Measurements from ENCODE around the gene CARS1.

Gene CARS1

GRCh38 chr11:3093281-3094191 lies 36.3 kb upstream of the CARS1 start:
- Histone ChIP-seq H3K36me3 (ENCODE audit: insufficient read depth, low read length) (no peaks in the 10 kb centered on the region), H3K9me3 (ENCODE audit: control insufficient read depth, insufficient read depth, low read length) (no peaks in the 10 kb centered on the region), H3K4me1 (ENCODE audit: insufficient read depth, low read length) (peaks cover 9% of the 10 kb centered on the region; the same call in 1 of the 2 replicates), H3K9ac (ENCODE audit: low read depth, low read length) (no peak overlapping the region)

GRCh38 chr11:3092603-3093141 lies 35.4 kb upstream of the CARS1 start:
- Histone ChIP-seq H3K36me3 (ENCODE audit: insufficient read depth, low read length) (no peaks in the 10 kb centered on the region), H3K9me3 (ENCODE audit: control insufficient read depth, insufficient read depth, low read length) (no peaks in the 10 kb centered on the region), H3K9ac (ENCODE audit: low read depth, low read length) (no peak overlapping the region), H3K4me1 (ENCODE audit: insufficient read depth, low read length) (peaks cover 9% of the 10 kb centered on the region; the same call in 1 of the 2 replicates)

- no peaks in the 10 kb centered on the region for H3K36me3 ChIP-seq (ENCODE audit: insufficient read depth, low read length)
- H3K4me1 ChIP-seq (ENCODE audit: insufficient read depth, low read length), result peaks cover 9% of the 10 kb centered on the region; the same call in 1 of the 2 replicates
- no peak overlapping the region for H3K9ac ChIP-seq (ENCODE audit: low read depth, low read length)
- H3K9me3 ChIP-seq (ENCODE audit: control insufficient read depth, insufficient read depth, low read length), result no peaks in the 10 kb centered on the region
Observed at GRCh38 chr11:3091846-3092602, 34.8 kb upstream of the CARS1 start.

- Histone ChIP-seq H3K4me1 (ENCODE audit: insufficient read depth, low read length) (peaks cover 9% of the 10 kb centered on the region; the same call in 1 of the 2 replicates), H3K9ac (ENCODE audit: low read depth, low read length) (no peak overlapping the region), H3K9me3 (ENCODE audit: control insufficient read depth, insufficient read depth, low read length) (no peaks in the 10 kb centered on the region), H3K36me3 (ENCODE audit: insufficient read depth, low read length) (no peaks in the 10 kb centered on the region)
Observed at GRCh38 chr11:3091081-3091845, 34.0 kb upstream of the CARS1 start.

GRCh38 chr11:3090096-3090901 lies 33.1 kb upstream of the CARS1 start:
- Histone ChIP-seq H3K9me3 (ENCODE audit: control insufficient read depth, insufficient read depth, low read length) (no peaks in the 10 kb centered on the region), H3K9ac (ENCODE audit: low read depth, low read length) (no peak overlapping the region), H3K36me3 (ENCODE audit: insufficient read depth, low read length) (no peaks in the 10 kb centered on the region), H3K4me1 (ENCODE audit: insufficient read depth, low read length) (peaks cover 4% of the 10 kb centered on the region; the same call in 1 of the 2 replicates)

GRCh38 chr11:3089236-3090061 lies 32.2 kb upstream of the CARS1 start:
- no peaks in the 10 kb centered on the region for H3K36me3 ChIP-seq (ENCODE audit: insufficient read depth, low read length)
- no peaks in the 10 kb centered on the region for H3K9me3 ChIP-seq (ENCODE audit: control insufficient read depth, insufficient read depth, low read length)
- H3K9ac ChIP-seq (ENCODE audit: low read depth, low read length), result no peak overlapping the region
- no peaks in the 10 kb centered on the region; the same call in 1 of the 2 replicates for H3K4me1 ChIP-seq (ENCODE audit: insufficient read depth, low read length)

GRCh38 chr11:3088806-3089205 lies 31.6 kb upstream of the CARS1 start:
- H3K9ac ChIP-seq (ENCODE audit: low read depth, low read length), result no peak overlapping the region
- H3K36me3 ChIP-seq (ENCODE audit: insufficient read depth, low read length), result no peaks in the 10 kb centered on the region
- no peaks in the 10 kb centered on the region for H3K9me3 ChIP-seq (ENCODE audit: control insufficient read depth, insufficient read depth, low read length)
- no peaks in the 10 kb centered on the region; the same call in 1 of the 2 replicates for H3K4me1 ChIP-seq (ENCODE audit: insufficient read depth, low read length)

GRCh38 chr11:3087821-3088800 lies 30.9 kb upstream of the CARS1 start:
- Histone ChIP-seq H3K36me3 (ENCODE audit: insufficient read depth, low read length) (no peaks in the 10 kb centered on the region), H3K9me3 (ENCODE audit: control insufficient read depth, insufficient read depth, low read length) (no peaks in the 10 kb centered on the region), H3K4me1 (ENCODE audit: insufficient read depth, low read length) (no peaks in the 10 kb centered on the region; the same call in 1 of the 2 replicates), H3K9ac (ENCODE audit: low read depth, low read length) (no peak overlapping the region)

- Histone ChIP-seq H3K36me3 (ENCODE audit: insufficient read depth, low read length) (no peaks in the 10 kb centered on the region), H3K9me3 (ENCODE audit: control insufficient read depth, insufficient read depth, low read length) (no peaks in the 10 kb centered on the region), H3K4me1 (ENCODE audit: insufficient read depth, low read length) (no peaks in the 10 kb centered on the region; the same call in 1 of the 2 replicates), H3K9ac (ENCODE audit: low read depth, low read length) (no peak overlapping the region)
Observed at GRCh38 chr11:3087373-3087772, 30.1 kb upstream of the CARS1 start.

- H3K9me3 ChIP-seq (ENCODE audit: control insufficient read depth, insufficient read depth, low read length), result no peaks in the 10 kb centered on the region
- H3K4me1 ChIP-seq (ENCODE audit: insufficient read depth, low read length), result no peaks in the 10 kb centered on the region
- no peak overlapping the region for H3K9ac ChIP-seq (ENCODE audit: low read depth, low read length)
- H3K36me3 ChIP-seq (ENCODE audit: insufficient read depth, low read length), result no peaks in the 10 kb centered on the region
Observed at GRCh38 chr11:3086671-3087150, 29.5 kb upstream of the CARS1 start.

- H3K9me3 ChIP-seq (ENCODE audit: control insufficient read depth, insufficient read depth, low read length), result no peaks in the 10 kb centered on the region
Observed at GRCh38 chr11:3086114-3086513, 28.9 kb upstream of the CARS1 start.

GRCh38 chr11:3085052-3085451 lies 27.8 kb upstream of the CARS1 start:
- H3K9ac ChIP-seq (ENCODE audit: low read depth, low read length), result no peak overlapping the region
- no peaks in the 10 kb centered on the region for H3K36me3 ChIP-seq (ENCODE audit: insufficient read depth, low read length)
- no peaks in the 10 kb centered on the region for H3K4me1 ChIP-seq (ENCODE audit: insufficient read depth, low read length)
- no peaks in the 10 kb centered on the region for H3K9me3 ChIP-seq (ENCODE audit: control insufficient read depth, insufficient read depth, low read length)

More at GRCh38 chr11:3086114-3086513, 28.9 kb upstream of the CARS1 start:
- no peaks in the 10 kb centered on the region for H3K4me1 ChIP-seq (ENCODE audit: insufficient read depth, low read length)
- no peak overlapping the region for H3K9ac ChIP-seq (ENCODE audit: low read depth, low read length)
- no peaks in the 10 kb centered on the region for H3K36me3 ChIP-seq (ENCODE audit: insufficient read depth, low read length)

All from ES-I3 (cell line).